ENCODE measurements around the gene ANKRD26. TPM values are rescaled to one million over a fixed set of nuclear protein-coding genes. Genes with fewer than 3 reads are reported as not detected.

ANKRD26 gene
- total and polyA plus RNA-seq, 10 donors, result 1.7 to 19.7 (median 8.5) TPM

- Histone ChIP-seq H3K9me3 (no peaks in the 10 kb centered on the region), H3K36me3 (peaks cover 0 to 88% (median 40%) of the 10 kb centered on the region in 6 donors), H3K4me1 (no peaks in the 10 kb centered on the region), H3K27ac (no peak overlapping the region), H3K4me3 (no peak overlapping the region), H3K27me3 (replicated peaks in 1 of 7) (no peaks in the 10 kb centered on the region)
- TF ChIP-seq POLR2AphosphoS5 (IDR thresholded peaks at IDR 0.05), result no peak
- TF ChIP-seq CTCF (IDR thresholded peaks at IDR 0.05 in 8 of 11, conservative IDR thresholded peaks at IDR 0.05 in 3 of 11), result no peak
- no peak for TF ChIP-seq POLR2A (IDR thresholded peaks at IDR 0.05)
- intact Hi-C loops (cut with DNase I; ENCODE audit: low total_unique reads), result no loop called here
- WGBS, 5 donors, result 90 to 96% (median 93%) methylated on average over 2 of the region's 2 CpGs
- no peak for DNase-seq
Observed at GRCh38 chr10:27041196-27041595, 59.1 kb downstream of the ANKRD26 start.

- intact Hi-C loops (cut with DNase I; ENCODE audit: low total_unique reads), result no loop called here
- Histone ChIP-seq H3K27me3 (replicated peaks in 1 of 7) (no peaks in the 10 kb centered on the region), H3K4me3 (no peak overlapping the region), H3K9me3 (no peaks in the 10 kb centered on the region), H3K4me1 (no peaks in the 10 kb centered on the region), H3K36me3 (peaks cover 0 to 85% (median 32%) of the 10 kb centered on the region in 6 donors), H3K27ac (no peak overlapping the region)
- no peak for DNase-seq
- no peak for TF ChIP-seq POLR2AphosphoS5 (IDR thresholded peaks at IDR 0.05)
- TF ChIP-seq POLR2A (IDR thresholded peaks at IDR 0.05), result no peak
- no peak for TF ChIP-seq CTCF (IDR thresholded peaks at IDR 0.05 in 8 of 11, conservative IDR thresholded peaks at IDR 0.05 in 3 of 11)
- 95 to 99% (median 97%) methylated on average over 5 of the region's 5 CpGs for WGBS, 5 donors
Observed at GRCh38 chr10:27038168-27038567, 62.1 kb downstream of the ANKRD26 start.

- Histone ChIP-seq H3K36me3 (peaks cover 0 to 73% (median 20%) of the 10 kb centered on the region in 6 donors), H3K9me3 (no peaks in the 10 kb centered on the region), H3K27me3 (replicated peaks in 1 of 7) (no peaks in the 10 kb centered on the region), H3K4me1 (no peaks in the 10 kb centered on the region), H3K27ac (no peak overlapping the region), H3K4me3 (no peak overlapping the region)
- 84 to 91% (median 87%) methylated on average over 5 of the region's 5 CpGs for WGBS, 5 donors
- intact Hi-C loops (cut with DNase I; ENCODE audit: low total_unique reads), result no loop called here
- no peak for TF ChIP-seq POLR2A (IDR thresholded peaks at IDR 0.05)
- TF ChIP-seq CTCF (IDR thresholded peaks at IDR 0.05 in 8 of 11, conservative IDR thresholded peaks at IDR 0.05 in 3 of 11), result no peak
- no peak for TF ChIP-seq POLR2AphosphoS5 (IDR thresholded peaks at IDR 0.05)
- DNase-seq, result no peak
Observed at GRCh38 chr10:27035163-27035562, 65.1 kb downstream of the ANKRD26 start.

GRCh38 chr10:27030060-27030459 lies 70.2 kb downstream of the ANKRD26 start:
- TF ChIP-seq POLR2AphosphoS5 (IDR thresholded peaks at IDR 0.05) (no peak), CTCF (IDR thresholded peaks at IDR 0.05 in 8 of 11, conservative IDR thresholded peaks at IDR 0.05 in 3 of 11) (no peak), POLR2A (IDR thresholded peaks at IDR 0.05) (no peak)
- DNase-seq, result no peak
- H3K36me3 ChIP-seq, result peaks cover 0 to 74% (median 11%) of the 10 kb centered on the region in 6 donors
- 76 to 90% (median 86%) methylated on average over 2 of the region's 2 CpGs for WGBS, 5 donors
- no peak overlapping the region for H3K4me3 ChIP-seq
- H3K4me1 ChIP-seq, result no peaks in the 10 kb centered on the region
- intact Hi-C loops (cut with DNase I; ENCODE audit: low total_unique reads), result no loop called here
- H3K27ac ChIP-seq, result no peak overlapping the region
- H3K9me3 ChIP-seq, result no peaks in the 10 kb centered on the region
- no peaks in the 10 kb centered on the region for H3K27me3 ChIP-seq (replicated peaks in 1 of 7)

All from spleen (tissue), 11 donors.